Stimulated activated CD4-positive, alpha-beta T cell treated with anti-CD3 and anti-CD28 coated beads, Interleukin-4, amount 100 ng/mL, for 4 hours (primary cell): ENCODE results near the gene RAB3IP.
"Not testable (repeated sequence)": the region's sequence is repeated elsewhere in the genome, so short reads cannot be mapped to it uniquely, and the experiment has no call there.

ENCODE experiments used
- DNase-seq, 2 experiments: peaks; one replicate each; pipeline ENCODE4 v3.0.0-alpha.2; 2020

The RAB3IP gene

DNA sequence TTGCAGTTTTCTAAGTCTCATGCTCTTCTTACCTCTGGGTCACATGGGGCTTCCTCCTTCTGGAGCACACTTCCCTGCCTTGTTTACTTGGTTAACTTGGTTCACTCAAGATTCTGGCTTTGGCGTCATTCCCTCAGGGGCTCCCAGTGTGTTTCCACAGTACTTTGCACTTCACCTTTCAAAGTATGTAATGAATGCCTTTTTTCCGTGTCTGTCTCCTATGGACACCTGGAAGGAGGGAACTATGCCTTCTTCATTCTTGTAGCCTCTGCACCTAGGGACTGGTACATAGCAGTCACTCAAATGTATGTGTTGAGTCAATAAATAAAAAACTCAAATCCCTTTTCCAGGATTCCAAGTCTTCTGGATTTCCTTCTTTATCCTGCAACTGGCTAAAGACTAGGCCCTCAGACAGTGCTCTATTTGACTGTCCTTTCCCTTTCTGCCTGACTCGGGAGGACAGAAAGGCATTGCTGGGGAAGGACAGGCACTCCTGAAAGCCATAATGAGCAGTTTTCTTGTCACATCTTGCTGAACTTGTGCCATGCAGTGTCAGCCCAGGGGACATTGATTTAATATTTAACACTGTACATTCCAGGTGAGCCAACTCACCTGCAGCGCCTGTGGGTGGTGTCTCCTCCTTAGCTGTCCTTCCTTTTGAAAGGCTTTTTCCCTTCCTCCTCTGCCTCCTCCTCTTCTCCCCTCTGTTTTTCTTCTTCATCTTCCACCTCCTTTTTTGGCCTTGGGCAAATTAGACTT, 99.2 kb downstream of the RAB3IP start:
- DNase-seq: no peak

DNA sequence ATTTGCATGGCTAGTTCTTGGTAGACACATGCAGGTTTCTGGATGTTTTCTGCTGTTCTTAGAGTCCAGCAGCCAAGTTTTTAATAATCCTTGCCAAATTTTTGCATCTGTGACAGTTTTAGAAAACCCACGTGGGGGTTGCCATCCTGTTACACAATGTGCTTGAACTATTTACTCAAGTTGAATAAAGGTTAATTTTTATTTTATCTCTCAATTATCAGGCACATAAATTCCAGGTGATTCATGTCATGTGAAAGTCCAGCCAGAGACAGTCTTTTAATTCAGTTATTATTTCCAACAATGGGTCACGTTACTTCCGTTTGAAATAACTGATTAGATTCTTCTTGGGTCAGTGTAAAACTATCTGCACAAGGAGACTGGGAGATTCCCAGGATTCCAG, 102.1 kb downstream of the RAB3IP start:
- DNase-seq: no peak

DNA sequence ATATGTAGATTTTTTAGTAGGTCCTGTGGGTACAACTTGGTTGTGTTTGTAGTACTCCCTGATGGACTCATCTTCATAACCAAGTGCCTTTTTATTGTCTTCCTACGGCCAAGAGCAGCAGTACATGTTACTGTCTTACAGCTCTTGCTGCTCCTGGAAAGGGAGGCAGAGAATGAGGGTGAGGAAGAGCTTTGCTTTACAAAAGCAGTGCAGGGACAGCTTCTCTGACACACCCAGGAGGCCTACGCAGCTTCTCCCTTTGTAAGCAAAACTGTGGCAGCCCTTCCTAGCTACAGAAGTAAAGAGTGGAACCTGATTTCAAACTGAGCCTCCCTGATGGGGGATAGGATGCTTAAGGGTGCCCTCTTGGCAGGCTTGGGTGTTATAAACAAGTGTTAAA, 104.9 kb downstream of the RAB3IP start:
- DNase-seq: no peak

DNA sequence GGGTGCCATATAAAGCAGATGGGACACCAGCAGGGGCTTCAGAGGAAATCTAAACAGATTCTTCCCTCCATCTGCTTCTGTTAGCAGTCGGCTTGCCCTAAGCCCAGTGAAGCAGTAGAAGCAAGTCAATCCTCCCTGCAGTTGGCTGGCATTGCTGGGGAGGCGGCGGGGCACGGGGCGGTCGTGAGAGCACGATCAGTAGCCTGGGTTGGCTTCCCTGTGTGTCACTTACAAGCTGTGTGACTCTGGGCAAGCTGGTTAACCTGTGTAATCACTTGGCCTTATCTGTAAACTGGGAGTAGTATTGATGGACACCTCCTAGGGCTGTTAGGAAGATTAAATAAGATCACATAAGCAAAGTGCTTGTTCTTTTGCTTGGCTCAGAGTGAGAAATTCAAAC, 105.8 kb downstream of the RAB3IP start:
- DNase-seq: no peak

DNA sequence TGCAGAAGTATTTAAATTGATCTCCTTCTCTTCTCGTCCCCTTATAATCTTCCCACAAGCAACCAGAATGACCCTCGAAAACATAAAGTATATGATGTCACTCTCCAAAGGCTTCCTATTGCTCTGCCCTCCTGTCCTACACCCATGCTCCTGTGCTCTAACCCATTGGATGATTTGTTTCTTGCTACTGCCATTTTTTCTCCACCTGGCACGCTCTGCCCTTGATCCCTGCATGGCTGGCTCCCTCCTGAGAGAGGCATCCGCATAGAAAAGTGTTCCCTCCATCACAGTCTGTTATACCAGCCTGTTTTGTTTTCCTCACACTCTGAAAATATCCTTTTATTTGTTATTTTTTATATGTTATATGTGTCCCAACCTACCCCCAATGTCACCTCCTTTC, 106.2 kb downstream of the RAB3IP start:
- DNase-seq: no peak

DNA sequence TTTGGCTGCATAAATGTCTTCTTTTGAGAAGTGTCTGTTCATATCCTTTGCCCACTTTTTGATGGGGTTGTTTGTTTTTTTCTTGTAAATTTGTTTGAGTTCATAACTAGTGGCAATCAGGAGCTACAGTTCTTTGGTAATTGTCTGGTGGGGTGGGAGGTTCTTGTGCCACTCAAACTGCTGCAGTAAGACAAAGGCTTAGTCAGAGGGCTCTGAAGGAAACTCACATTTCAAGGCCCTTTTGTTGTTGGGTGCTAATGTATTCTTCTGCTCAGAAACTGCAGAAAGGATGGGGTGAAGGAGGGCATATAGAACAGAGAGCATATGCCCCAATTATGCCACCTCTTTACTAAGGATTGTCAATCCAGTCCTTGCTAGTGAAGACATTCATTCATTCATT, 108.3 kb downstream of the RAB3IP start:
- DNase-seq: no peak

DNA sequence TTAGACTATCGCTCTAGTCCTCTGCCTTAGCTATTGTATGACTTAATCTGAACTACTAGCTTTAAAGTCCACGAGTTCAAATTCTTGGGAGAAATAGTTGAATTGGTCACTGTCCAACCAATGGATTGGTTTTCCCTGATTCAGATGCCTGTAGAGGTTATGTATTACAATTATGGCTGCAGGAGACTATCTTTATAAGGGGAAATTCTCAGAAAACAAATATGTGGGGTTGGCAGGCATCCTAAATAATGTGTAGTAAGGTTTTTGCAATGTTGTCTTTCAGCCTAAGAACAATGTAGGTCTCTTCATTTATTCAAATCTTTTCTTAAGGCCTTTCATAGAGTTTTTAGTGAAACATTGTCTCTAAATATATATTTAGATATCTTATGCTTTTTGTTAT, 113.3 kb downstream of the RAB3IP start:
- no peak for DNase-seq

DNA sequence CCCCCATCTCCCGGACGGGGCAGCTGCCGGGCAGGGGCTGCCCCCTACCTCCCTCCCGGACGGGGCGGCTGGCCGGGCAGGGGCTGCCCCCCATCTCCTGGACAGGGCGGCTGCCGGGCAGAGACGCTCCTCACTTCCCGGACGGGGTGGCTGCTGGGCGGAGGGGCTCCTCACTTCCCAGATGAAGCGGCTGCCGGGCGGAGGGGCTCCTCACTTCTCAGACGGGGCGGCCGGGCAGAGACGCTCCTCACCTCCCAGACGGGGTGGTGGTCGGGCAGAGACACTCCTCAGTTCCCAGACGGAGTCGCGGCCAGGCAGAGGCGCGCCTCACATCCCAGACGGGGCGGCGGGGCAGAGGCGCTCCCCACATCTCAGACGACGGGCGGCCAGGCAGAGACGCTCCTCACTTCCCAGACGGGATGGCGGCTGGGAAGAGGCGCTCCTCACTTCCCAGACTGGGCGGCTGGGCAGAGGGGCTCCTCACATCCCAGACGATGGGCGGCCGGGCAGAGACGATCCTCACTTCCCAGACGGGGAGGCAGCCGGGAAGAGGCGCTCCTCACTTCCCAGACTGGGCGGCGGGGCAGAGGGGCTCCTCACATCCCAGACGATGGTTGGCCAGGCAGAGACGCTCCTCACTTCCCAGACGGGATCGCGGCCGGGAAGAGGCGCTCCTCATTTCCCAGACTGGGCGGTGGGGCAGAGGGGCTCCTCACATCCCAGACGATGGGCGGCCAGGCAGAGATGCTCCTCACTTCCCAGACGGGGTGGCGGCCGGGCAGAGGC, 114.7 kb downstream of the RAB3IP start:
- not testable (repeated sequence) for DNase-seq

DNA sequence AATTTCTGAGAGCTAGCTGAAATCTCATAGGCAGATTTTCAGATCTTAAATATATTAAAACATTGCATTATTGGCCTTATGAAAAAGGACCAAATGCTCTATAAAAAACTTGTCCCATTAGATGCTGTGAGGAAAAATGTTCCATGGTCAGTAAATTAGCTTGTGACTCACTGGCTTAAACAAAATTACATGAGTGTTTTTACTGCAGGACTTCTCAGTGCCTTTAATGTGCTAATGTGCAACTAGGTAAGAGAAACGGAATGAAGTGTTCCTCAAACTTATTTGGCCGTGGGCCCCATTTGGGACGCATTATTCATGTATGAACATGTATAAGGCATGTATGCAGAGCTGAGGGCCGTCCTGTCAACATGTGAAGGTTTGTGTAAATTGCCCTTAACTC, 128.0 kb downstream of the RAB3IP start:
- no peak for DNase-seq

DNA sequence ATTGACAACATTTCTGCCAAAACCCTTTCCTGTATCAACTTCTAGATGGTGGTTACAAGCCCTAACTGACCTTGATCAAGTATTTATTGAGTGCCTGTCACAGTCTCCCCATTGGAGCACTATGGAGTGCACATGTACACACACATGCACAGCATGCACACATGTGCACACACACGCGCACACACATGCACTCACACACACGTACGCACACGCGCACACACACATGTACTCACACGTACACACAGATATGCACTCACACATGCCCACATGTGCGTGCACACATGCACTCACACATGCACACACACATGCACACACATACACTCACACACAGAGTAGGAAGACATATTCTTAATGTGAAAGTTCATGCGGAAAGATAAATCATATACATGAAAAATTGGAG, 130.0 kb downstream of the RAB3IP start:
- DNase-seq: no peak

DNA sequence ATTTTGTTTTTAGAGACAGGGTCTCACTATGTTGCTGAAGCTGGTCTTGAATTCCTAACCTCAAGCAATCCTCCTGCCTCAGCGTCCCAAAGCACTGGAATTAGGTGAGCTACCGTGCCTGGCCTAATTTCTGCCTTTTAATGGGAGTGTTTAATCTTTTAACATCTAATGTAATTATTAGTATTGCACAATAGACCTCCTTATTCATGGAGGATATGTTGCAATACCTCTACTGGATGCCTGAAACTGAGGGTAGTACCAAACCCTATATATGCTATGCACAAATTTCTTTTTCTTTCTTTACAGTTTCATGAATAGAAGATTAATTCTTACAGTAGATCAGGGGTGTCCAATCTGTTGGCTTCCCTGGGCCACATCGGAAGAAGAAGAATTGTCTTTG, 134.1 kb downstream of the RAB3IP start:
- DNase-seq: no peak
